GM20000 (cell line): Measurements from ENCODE around the gene KRT85.

ENCODE experiments used
- DNase-seq: peaks from one replicate; pipeline ENCODE4 v3.0.0; 2012; ENCODE audit warnings: low spot score
- TF ChIP-seq, protein P1 (sequence below): IDR thresholded peaks from 2 replicates; pipeline ENCODE4 v1.5.1; 2012; ENCODE audit warnings: mild to moderate bottlenecking, control low read depth; ENCODE audit errors: extremely low read depth, missing control alignments

The KRT85 gene

DNA sequence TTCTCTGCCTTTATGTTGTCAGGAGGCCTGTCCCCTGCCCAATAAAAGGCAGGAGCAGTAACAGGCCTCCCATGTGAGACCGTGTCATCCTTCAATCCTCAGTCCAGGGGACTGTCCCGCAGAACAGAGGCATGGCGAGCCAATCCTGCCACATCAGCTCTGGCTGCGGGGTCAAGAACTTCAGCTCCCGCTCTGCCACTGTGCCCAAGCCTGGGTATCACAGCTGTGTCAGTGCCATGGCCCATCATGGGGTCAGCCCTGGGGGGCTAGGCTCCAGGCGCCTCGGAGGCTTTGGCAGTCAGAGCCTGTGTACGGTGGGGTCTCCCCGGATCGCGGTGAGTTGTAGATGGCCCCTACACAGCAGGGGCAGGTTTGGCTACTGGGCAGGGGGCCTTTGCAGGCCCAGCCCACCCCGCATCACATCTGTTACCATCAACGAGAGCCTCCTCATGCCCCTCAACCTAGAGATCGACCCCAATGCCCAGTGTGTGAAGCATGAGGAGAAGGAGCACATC lies 26.2 kb downstream of the KRT85 start:
- DNase-seq: no peak
- TF ChIP-seq, protein P1, sequence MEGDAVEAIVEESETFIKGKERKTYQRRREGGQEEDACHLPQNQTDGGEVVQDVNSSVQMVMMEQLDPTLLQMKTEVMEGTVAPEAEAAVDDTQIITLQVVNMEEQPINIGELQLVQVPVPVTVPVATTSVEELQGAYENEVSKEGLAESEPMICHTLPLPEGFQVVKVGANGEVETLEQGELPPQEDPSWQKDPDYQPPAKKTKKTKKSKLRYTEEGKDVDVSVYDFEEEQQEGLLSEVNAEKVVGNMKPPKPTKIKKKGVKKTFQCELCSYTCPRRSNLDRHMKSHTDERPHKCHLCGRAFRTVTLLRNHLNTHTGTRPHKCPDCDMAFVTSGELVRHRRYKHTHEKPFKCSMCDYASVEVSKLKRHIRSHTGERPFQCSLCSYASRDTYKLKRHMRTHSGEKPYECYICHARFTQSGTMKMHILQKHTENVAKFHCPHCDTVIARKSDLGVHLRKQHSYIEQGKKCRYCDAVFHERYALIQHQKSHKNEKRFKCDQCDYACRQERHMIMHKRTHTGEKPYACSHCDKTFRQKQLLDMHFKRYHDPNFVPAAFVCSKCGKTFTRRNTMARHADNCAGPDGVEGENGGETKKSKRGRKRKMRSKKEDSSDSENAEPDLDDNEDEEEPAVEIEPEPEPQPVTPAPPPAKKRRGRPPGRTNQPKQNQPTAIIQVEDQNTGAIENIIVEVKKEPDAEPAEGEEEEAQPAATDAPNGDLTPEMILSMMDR: no peak

- TF ChIP-seq, protein P1: no peak
- DNase-seq: no peak
Observed at GRCh38 chr12:52338241-52338960, 28.9 kb downstream of the KRT85 start.

GRCh38 chr12:52337054-52337453 lies 30.2 kb downstream of the KRT85 start:
- no peak for DNase-seq
- TF ChIP-seq, protein P1: no peak

GRCh38 chr12:52336641-52337040 lies 30.6 kb downstream of the KRT85 start:
- no peak for DNase-seq
- TF ChIP-seq, protein P1: no peak

DNA sequence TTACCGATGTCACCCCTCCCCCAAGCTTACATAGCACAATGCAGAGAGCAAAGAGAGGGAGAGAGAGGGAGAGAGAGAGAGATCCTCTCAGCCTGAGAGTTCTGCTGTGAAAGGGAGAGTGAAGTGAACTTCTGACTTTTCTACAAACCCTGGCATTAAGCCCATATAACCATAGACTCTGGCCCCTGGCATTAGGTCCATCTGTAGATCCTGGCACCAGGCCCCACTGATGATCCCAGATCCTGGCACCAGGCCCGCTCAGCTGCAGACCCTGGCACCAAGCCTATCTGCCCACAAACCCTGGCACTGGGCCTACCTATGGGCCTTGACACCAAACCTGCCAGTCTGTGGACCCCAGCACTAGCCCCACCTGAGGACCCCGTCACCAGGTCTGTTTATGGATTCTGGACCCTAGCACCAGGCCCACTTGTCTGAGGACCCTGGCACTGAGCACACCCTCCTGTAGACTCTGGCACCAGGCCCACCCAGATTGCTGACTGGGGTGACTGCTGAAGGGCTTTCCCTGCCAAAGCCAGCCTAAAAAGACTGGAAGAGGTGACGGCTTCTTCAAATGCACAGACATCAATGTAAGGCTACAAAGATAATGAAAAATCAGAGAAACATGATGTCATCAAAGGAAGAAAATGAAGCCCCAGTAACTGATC lies 31.6 kb downstream of the KRT85 start:
- TF ChIP-seq, protein P1: no peak
- DNase-seq: no peak

- TF ChIP-seq, protein P1: no peak
- no peak for DNase-seq
Observed at GRCh38 chr12:52334185-52334584, 33.1 kb downstream of the KRT85 start.

DNA sequence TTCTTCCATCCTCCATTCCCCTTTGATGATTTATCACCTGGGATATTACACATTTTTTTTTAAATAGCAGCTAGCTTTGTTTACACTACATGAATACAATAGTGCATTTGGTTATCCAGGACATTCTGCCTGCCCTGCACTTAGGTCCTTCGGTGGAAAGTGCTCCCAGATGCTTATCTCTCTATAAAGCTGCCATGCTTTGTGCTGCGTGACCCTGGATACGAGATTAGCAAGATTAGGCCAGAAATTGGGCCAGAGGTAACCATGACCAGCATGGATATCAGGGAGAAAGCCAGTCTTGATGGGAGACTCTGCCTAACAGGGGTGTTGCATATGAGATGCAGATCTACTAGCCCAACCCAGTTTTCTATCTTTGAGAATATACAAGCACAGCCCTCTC lies 34.0 kb downstream of the KRT85 start:
- DNase-seq: no peak
- TF ChIP-seq, protein P1: no peak
